NCI-H2171 treated with DMSO at 0.1 percent for 48 hours (cell line): Measurements from ENCODE around the gene NECAP2.
"Not testable (repeated sequence)": the region's sequence is repeated elsewhere in the genome, so short reads cannot be mapped to it uniquely, and the experiment has no call there.

Source experiments
- DNase-seq: peaks from one replicate; lab custom pipeline; 2025; lab: John Stamatoyannopoulos, UW

The NECAP2 gene

GRCh38 chr1:16430606-16431005, 9.9 kb upstream of the NECAP2 start:
- DNase-seq, result no peak

- DNase-seq, result no peak
Observed at GRCh38 chr1:16433030-16433429, 7.5 kb upstream of the NECAP2 start.

GRCh38 chr1:16434007-16434406, 6.5 kb upstream of the NECAP2 start:
- no peak for DNase-seq

GRCh38 chr1:16434501-16434900, 6.0 kb upstream of the NECAP2 start:
- DNase-seq, result peak; percentile 7

- DNase-seq, result no peak
Observed at GRCh38 chr1:16436946-16437474, 3.5 kb upstream of the NECAP2 start, which contains the start of gene SPATA21. SPATA21 (minus strand) TSS chr1:16437424; CDS start chr1:16431371, 6,053 bp downstream.

- DNase-seq, result no peak
Observed at GRCh38 chr1:16438516-16438915, 2.0 kb upstream of the NECAP2 start.

GRCh38 chr1:16438924-16439323, 1.6 kb upstream of the NECAP2 start:
- DNase-seq, result no peak

- DNase-seq, result no peak
Observed at GRCh38 chr1:16440131-16440469, 424 bp upstream of the NECAP2 start.

GRCh38 chr1:16441282-16441665, 750 bp downstream of the NECAP2 start:
- no peak for DNase-seq

GRCh38 chr1:16442265-16442664, 1.7 kb downstream of the NECAP2 start:
- DNase-seq, result no peak

- no peak for DNase-seq
Observed at GRCh38 chr1:16442941-16443340, 2.4 kb downstream of the NECAP2 start.

GRCh38 chr1:16443975-16444770, 3.6 kb downstream of the NECAP2 start:
- no peak for DNase-seq

- no peak for DNase-seq
Observed at GRCh38 chr1:16445052-16445451, 4.5 kb downstream of the NECAP2 start.

- DNase-seq, result no peak
Observed at GRCh38 chr1:16446116-16446515, 5.6 kb downstream of the NECAP2 start.

- DNase-seq, result no peak
Observed at GRCh38 chr1:16447641-16448040, 7.1 kb downstream of the NECAP2 start.

GRCh38 chr1:16449065-16449464, 8.5 kb downstream of the NECAP2 start:
- no peak for DNase-seq

- DNase-seq, result no peak
Observed at GRCh38 chr1:16449666-16450065, 9.1 kb downstream of the NECAP2 start.

GRCh38 chr1:16450863-16451481, 10.4 kb downstream of the NECAP2 start:
- DNase-seq, result no peak

GRCh38 chr1:16451841-16452528, 11.5 kb downstream of the NECAP2 start:
- DNase-seq, result no peak

- DNase-seq, result not testable (repeated sequence)
Observed at GRCh38 chr1:16454909-16455308, 14.4 kb downstream of the NECAP2 start.

GRCh38 chr1:16456151-16456550, 15.6 kb downstream of the NECAP2 start:
- DNase-seq, result not testable (repeated sequence)

- DNase-seq, result no peak
Observed at GRCh38 chr1:16458831-16459230, 18.3 kb downstream of the NECAP2 start.
